Amniotic stem cell (primary cell): Measurements from ENCODE around the gene ZNF667.
A peak's percentile ranks its signal among the peaks of the same experiment; 100 is the strongest.

Experiments
- DNase-seq: peaks from one replicate; lab custom pipeline; 2025; lab: John Stamatoyannopoulos, UW

ZNF667 gene

DNA sequence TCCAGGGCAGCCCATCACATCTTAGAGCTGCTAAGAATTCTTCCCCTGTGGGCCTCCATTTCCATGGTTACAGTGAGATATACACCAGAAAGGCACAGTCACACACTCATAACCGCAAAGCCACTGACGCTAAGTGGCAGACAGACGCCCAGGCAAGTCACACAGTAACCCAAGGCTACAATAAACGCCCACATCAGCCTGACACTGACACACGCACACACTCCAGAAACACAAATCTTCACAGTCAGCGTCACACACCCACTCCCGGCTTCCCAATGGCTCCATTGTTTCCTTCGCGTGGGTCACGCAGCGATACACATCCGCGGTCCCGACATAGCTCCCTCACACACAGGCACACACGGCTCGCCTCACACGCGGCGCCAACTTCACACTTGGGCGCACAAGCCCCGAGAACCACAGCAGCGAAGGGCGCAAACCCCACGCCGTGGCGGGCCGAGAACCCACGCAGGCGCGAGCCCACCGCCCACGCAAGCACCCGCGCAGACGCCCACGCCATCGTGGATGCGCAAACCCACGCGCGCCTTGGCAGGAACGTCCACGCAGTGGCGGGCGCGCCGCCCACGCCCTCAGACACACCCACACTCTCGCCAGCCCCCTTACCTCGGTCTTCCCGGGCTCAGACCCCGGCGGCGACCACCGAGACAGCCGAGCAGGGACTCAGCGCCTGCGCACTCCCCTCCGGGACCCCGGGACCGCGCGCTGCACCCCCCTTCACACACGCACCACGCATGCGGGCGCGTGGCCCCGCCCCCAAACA lies at the start of gene ZNF667:
TSS of gene ZNF667 (minus strand) at position 695 of the 778 bp plus-strand sequence. CDS start 14,975 bp downstream, outside the sequence.
- DNase-seq = peak; percentile 42

DNA sequence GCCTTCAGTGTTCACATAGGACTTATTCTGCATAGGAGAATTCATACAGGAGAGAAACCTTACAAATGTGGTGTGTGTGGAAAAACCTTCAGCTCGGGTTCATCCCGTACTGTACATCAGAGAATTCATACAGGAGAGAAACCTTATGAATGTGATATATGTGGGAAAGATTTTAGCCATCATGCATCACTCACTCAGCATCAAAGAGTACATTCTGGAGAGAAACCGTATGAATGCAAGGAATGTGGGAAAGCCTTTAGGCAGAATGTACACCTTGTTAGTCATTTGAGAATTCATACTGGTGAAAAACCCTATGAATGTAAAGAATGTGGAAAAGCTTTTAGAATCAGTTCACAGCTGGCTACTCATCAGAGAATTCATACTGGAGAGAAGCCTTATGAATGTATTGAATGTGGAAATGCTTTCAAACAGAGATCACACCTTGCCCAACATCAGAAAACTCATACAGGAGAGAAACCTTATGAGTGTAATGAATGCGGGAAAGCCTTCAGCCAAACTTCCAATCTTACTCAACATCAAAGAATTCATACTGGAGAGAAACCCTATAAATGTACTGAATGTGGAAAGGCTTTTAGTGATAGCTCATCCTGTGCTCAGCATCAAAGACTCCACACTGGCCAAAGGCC lies 48.2 kb upstream of the ZNF667 start:
- no peak for DNase-seq

DNA sequence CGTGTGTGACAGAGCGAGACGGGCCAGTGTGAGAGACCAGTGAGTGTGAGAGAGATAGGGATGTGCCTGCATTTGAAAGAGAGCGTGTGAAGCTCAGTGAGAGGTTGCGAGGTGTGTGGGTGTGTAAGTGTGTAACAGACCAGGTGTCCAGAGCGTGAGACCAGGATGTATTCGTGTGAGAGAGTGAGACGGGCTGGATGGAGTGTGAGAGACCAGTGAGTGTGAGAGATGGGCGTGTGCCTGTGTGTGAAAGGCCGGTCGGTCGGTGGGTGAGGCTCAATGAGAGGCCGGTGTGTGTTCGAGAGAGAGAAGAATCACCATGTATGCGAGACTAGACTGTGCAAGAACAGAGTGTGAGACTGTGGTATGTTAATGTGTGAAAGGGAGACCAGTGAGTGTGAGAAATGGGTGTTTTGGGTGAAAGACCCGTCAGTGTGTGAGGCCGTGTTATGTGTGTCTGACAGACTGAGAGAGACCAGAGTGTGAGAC lies 31.2 kb upstream of the ZNF667 start:
- no peak for DNase-seq

DNA sequence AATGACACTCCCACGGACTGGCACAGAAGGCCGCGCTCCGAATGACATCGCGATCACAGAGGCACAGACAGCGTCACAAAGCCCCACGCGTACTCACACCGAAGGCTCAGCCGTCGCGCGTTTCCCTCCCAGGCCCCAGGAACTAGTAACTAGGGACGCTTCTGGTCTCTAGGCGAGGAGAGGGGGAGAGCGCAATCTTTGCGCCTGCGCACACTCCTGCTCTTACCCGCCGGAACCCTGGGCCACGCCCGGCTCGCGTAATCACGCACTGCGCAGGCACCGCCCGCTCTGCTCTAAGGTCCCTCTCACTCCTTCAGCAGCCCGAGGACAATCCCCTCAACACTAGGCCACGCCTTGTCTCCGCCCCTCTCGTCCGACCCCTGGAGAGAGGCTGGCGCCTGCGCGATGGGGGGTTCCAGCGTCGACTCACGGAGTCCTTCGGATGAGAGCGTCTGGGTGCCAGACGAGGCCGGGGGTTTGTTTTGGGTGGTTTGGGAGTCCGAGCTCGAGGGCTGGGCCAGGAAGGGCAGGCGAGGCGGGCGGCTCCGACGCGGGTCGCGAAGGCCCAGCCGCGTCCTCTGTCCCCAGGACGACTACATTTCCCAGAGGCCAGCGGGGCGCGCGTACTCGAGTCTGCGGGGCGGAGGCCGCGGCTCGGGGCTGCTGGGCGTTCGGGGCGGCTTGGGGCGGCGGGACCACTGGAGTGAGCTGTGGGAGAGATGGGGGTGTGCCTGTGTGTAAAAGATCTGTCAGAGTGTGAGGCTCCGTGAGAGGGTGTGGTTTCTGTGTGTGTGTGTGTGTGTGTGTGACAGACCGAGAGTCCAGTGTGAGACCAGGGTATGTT lies 30.5 kb upstream of the ZNF667 start, which contains the start of gene ZNF471:
TSS of gene ZNF471 (plus strand) at position 410 of the 844 bp plus-strand sequence. CDS start 3,717 bp downstream, outside the sequence.
- DNase-seq = peak; percentile 97

DNA sequence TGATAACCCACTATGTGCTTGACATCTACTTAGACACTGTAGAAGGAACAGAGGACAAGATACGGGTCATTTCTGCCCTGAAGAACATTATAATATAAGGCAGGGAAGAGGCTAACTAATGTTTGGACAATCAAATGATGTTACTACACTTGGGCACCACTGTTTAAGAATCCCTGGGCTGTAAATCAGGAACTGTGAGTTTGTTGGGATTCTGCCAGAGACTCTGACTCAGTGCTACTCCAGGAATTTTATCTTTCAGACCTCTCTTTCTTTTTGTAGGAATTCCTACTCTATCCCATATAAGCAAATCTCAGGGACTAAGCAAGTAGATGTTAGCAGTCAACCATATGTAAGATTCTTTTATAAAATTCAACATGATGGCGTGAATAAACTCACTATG lies 27.4 kb upstream of the ZNF667 start:
- no peak for DNase-seq

DNA sequence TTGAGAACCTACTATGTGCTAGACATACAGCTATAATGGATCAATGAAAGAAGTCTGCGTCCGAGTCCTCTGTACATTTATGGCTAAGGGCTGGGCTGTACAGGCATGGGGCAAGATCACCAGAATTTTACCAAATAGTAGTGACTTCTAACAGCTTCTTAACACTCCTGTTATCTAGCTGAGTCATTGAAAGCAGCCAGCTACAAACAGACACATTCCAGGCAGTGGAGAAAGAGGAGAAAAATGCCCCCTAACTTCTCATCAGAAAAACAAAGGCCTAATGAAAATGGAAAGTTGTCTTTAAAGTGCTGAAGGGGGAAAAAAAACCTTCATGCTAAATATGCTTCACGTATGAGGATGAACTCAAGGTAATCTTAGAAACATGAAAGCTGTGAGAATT lies 14.3 kb upstream of the ZNF667 start:
- no peak for DNase-seq

DNA sequence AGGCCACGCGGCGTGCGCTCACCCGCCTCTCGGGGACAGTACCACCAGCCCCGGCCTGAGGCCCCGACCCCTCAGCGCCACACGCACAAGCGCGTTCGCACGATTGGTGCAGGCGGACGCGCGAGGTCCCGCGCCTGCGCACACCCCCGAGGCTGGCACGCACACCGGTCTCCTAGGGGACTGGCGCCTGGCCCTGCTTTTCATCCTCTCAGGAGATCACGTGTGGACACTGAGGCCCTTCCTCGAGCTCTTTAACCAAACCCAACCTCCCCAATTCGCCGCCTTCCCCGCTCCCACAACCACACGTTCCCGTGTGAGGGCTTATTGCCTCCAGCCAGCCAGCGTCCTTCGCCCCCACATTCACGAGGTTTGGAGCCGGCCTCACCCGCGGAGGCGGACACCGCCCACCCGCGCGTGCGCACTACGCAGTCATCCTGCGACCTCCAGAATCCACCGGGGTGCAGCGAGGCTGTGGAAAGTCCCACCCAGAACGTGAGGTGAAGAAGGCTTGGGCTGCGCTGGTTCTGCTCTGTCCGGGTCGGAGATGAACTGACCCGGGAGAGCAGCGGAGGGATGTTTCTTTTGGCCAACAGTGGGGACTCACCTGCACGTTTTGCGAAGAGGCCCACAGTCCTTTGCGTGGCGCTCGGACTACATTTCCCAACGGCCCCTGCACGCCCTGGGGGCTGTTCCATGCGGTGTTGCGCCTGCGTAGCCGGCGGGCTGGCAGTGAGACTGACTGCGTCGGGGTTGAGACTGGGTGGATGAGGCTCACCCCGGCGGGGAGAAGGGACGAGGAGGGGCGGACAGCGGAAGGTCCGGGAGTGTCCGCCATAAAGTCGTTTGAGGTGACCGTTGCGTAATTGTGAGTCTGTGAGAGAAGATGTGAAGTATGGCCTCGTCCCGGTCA lies 539 bp upstream of the ZNF667 start:
- peak; percentile 86 for DNase-seq

DNA sequence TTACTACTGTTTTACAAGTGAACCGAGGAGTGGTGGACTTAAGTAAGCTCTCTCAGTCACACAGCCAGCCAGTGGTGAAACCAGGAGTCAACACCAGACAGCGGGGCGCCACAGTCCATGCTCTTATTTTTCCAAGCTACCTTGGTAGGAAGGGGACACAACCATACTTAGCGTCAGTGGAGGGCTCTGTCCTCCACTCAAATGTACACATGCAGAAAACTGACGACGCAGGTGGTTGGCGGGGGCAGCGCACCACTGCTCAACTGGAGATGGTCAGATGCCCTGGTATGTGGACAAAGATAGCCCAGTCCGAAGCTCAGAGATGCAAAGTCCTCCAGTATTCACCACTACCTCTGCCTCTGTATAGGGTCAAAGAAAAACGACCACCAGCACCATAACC lies 1.1 kb downstream of the ZNF667 start:
- no peak for DNase-seq

DNA sequence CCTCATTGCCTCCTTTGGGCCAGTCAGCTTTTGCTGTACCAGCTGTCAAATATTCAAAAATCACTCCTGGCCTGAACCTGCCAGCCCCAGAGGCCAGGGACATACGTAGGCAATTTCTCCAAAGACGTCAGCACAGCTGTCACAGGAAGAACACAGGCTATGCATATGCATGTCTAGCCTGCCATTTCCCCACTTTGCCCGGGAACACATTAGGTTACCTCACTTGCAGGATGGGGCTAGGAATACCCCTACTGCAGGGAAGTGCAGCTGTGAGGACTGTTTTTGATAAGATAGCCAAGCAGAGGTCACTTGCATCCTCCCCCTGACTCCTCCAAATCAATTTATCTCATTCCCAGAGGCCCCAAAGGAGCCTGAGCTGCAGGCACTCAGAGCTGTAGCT lies 2.8 kb downstream of the ZNF667 start:
- DNase-seq = no peak

DNA sequence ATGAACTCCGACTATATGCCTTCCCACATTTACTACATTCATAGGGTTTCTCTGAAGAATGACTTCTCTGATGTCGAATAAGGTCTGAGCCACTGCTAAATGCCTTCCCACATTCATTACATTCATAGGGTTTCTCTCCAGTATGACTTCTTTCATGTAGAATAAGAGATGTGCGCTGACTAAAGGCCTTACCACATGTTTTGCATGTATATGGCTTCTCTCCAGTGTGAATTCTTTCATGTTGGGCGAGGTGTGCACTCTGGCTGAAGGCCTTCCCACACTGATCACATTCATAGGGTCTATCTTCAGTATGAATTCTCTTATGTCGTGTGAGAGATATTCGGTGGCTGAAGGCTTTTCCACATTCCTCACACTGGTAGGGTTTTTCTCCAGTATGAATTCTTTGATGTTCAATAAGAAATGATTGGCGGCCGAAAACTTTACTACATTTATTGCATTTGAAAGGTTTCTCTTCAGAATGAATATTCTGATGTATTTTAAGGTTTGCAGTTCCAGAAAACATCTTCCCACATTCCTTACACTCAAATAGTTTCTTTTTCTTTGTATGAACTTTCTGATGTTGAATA lies 35.8 kb downstream of the ZNF667 start:
- no peak for DNase-seq

DNA sequence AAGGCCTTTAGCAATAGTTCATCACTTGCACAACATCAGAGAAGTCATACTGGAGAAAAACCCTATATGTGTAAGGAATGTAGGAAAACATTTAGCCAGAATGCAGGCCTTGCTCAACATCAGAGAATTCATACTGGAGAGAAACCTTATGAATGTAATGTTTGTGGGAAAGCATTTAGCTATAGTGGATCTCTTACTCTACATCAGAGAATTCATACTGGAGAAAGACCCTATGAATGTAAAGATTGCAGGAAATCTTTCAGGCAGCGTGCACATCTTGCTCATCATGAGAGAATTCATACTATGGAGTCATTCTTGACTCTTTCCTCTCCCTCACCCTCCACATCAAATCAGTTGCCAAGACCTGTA lies 53.2 kb downstream of the ZNF667 start:
- DNase-seq = no peak

DNA sequence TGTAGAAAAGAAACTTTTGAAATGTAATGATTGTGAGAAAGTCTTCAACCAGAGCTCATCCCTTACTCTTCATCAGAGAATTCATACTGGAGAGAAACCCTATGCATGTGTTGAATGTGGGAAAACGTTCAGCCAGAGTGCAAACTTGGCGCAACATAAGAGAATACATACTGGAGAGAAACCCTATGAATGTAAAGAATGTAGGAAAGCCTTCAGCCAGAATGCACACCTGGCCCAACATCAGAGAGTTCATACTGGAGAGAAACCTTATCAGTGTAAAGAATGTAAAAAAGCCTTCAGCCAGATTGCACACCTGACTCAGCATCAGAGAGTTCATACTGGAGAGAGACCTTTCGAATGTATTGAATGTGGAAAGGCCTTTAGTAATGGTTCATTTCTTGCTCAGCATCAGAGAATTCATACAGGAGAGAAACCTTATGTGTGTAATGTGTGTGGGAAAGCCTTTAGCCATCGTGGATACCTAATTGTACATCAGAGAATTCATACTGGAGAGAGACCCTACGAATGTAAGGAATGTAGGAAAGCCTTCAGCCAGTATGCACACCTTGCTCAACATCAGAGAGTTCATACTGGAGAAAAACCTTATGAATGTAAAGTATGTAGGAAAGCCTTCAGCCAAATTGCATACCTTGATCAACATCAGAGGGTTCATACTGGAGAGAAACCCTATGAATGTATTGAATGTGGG lies 53.7 kb downstream of the ZNF667 start:
- DNase-seq = no peak

DNA sequence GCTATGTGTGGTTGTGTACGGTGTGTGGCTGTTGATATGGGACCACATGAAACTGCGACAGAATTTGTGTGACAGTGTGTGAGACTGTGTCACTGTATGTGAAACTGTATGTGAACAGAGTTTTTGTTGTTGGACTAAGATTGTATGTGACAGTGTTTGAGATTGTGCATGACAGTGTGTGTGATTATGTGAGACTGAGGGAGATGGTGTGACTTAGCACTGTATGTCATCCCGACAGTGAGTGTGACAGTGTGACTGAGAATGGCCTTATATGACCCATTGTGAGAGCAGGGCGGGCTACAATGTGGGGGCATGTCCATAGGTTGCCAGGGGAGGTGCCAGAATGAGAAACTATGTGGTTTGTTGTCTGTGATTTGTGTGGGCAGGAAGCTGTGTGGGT lies 72.1 kb downstream of the ZNF667 start:
- DNase-seq = no peak

DNA sequence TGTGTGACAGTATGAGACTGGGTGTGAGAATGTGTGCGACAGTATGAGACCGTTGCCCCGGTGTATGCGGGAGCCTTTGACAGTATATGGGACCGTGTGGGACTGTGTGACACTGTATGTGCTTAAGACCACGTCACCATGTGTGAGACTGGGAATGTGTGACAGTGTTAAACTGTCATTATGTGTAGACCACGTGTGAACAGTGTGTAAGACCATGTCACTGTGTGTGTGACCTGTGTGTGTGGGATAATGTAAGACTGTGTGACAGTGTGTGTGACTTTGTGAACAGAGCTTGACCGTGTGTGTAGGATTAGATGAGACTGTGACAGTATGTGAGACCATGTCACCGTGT lies 72.5 kb downstream of the ZNF667 start:
- DNase-seq = no peak

DNA sequence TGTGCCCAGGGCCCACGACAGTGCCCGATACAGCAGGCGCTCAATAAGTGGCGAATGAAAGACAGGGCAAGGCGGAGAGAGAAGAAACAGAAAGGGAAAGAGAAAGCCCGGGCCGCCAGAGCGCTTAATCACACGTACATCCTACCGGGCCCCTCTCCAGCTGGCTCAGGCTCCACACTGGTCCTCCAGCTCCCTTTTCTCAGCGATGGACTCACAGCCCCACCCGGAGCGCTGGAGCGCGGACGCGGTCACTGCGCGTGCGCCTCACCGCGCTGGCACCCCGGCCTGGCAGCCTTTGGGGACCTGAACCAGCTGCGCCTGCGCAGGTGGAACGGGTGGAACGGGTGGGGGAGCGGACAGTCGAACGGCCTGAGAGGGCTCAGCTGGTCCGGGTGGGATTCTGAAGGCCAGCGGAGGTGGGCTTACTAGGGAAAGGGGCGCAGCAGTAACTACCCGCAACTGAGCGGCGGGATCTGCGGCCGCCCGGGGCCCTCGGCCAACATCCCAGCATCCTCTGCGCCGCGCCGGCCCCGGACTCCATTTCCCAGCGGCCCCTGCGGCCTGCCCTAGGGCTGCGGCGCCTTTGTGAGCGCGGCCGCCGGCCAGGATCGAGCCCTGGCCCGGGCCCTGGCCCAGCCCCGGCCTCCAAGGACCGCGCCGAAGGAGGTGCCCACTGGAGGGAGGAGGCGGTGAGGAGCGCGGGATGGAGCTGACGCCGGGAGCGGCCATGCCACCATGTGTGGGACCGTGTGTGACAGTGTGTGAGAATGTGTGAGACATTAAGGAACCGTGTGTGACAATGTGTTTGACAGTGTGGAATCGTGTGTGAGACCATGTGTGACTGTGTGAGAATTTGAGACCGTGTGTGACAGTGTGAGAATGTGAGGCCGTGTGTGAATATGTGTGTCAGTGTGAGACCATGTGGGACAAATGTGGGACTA lies 73.1 kb downstream of the ZNF667 start, which contains the start of gene ZNF583:
TSS of gene ZNF583 (plus strand) at position 569 of the 941 bp plus-strand sequence. CDS start 2,783 bp downstream, outside the sequence.
- DNase-seq = peak; percentile 91

DNA sequence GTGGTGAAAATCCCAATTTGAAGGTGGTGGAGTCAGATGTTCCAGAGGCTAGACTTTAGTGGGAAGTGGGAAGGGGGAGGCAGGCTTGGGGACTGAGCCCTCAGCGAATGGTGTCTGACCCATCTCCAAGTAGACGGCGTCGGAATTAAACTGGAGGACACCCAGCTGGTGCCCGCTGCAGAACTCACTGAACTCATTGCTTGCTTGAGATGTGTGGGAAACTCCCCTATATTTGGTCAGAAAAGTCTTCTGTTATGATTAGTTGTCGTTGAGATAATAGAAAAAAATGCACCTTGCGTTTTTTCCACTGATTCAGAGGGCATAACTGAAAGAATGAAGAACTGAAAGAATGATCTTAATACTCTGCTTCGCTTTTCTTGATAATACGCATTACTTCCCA lies 73.9 kb downstream of the ZNF667 start:
- DNase-seq = no peak

DNA sequence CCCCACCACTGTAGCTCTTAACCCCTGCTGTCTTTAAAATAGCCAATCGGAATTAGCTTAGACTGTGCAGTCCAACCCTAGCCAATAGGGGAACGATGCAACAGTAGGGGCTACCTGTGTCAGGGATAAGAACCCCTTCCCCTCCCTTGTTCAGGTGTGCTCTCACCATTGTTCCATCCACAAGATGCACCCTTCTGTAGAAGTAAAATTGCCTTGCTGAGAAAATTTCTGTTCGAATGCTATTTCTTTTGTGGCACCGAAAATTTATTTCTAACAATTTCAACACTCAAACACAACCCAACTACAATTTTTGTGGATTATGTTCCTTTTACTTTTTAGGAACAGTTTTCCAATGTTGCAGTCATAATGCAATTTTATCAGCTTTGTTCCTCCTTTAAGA lies 76.7 kb downstream of the ZNF667 start:
- DNase-seq = no peak

DNA sequence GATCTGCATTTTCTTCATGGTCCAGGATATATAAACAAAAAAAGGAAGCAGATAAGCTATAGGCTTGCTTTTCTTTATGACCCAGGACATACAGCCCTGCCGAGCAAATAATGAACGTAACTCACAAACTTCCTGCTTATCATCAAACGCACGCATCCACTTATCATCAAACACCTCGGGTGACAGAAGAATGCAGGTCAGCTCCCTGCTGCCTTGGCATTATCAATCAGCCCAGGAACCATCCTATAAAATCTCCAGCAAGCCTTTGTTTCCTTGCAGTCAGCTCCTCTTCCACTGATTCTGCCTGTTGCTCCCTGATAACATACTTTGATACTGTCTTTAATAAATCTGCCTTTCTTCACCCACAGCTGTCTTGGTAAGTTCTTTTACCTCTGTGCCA lies 78.3 kb downstream of the ZNF667 start:
- no peak for DNase-seq
